HEK293T (cell line): ENCODE results near the gene RIOK1.

Experiments
- ARNT ChIP-seq: fragments of 450-650 bp; IDR thresholded peaks from 2 replicates; pipeline ENCODE4 v1.6.1; 2017; ENCODE audit warnings: mild to moderate bottlenecking
- BHLHE40 ChIP-seq: fragments of 450-650 bp; IDR thresholded peaks from 2 replicates; pipeline ENCODE4 v1.6.1; 2016; ENCODE audit warnings: mild to moderate bottlenecking, moderate library complexity, borderline replicate concordance
- CTBP1 ChIP-seq: fragments of 450-650 bp; IDR thresholded peaks from 2 replicates; pipeline ENCODE4 v1.6.1; 2016; ENCODE audit warnings: borderline replicate concordance
- ELF4 ChIP-seq: fragments of 450-650 bp; IDR thresholded peaks from 2 replicates; pipeline ENCODE4 v1.6.1; 2017; ENCODE audit warnings: antibody characterized with exemption
- FOXA1 ChIP-seq: fragments of 450-650 bp; IDR thresholded peaks from 2 replicates; pipeline ENCODE4 v1.6.1; 2016; ENCODE audit warnings: mild to moderate bottlenecking
- HDGF ChIP-seq: fragments of 450-650 bp; IDR thresholded peaks from 2 replicates; pipeline ENCODE4 v1.6.1; 2017; ENCODE audit warnings: antibody characterized with exemption, borderline replicate concordance
- L3MBTL2 ChIP-seq: fragments of 450-650 bp; conservative IDR thresholded peaks from 2 replicates; pipeline ENCODE4 v1.6.1; 2016; ENCODE audit warnings: mild to moderate bottlenecking
- LEF1 ChIP-seq: fragments of 450-650 bp; IDR thresholded peaks from 2 replicates; pipeline ENCODE4 v1.6.1; 2017; ENCODE audit warnings: mild to moderate bottlenecking, borderline replicate concordance
- PKNOX1 ChIP-seq: fragments of 450-650 bp; IDR thresholded peaks from 2 replicates; pipeline ENCODE4 v1.6.1; 2016
- SP1 ChIP-seq: fragments of 450-650 bp; IDR thresholded peaks from 2 replicates; pipeline ENCODE4 v1.6.1; 2017
- ZNF384 ChIP-seq: fragments of 450-650 bp; IDR thresholded peaks from 2 replicates; pipeline ENCODE4 v1.6.1; 2016

DNA sequence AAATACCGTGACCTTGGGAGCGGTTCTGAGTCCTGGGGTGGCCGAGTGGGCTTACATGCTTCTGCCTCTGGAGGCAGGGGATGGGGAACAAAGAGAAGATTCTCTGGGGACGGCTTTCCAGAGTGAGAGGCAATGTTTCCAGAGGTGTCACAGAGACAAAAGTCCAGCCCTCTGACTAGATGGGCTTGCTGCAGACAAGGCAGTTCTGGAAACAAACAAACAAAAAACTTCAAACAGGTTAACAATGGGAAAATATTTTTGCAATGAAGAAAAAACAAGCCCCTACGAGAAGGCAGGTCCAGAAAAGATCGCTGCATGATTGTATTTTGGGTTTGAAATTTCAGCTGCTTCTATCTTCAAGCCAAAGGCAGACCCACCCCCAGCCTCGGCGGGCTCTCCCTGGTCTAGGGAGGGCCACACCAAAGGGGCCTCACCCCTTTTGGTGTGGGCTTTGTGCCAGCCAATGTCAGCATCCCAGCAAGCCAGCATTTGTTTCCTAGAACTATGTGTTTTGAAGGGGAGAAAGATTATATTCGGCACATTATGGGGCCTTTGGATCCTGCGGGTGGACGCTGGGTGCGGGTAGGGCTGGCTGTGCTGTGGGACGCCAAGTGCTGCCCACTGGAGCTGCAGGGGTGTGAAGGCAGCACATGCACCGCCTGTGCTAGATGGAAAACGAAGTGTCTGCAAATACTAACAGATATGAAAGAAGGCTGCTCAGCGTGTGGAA is 42.9 kb downstream of the RIOK1 start:
- TF ChIP-seq ZNF384, result no peak
- no peak for TF ChIP-seq HDGF
- TF ChIP-seq BHLHE40, result no peak
- TF ChIP-seq ARNT, result no peak
- no peak for TF ChIP-seq SP1
- TF ChIP-seq PKNOX1, result no peak
- TF ChIP-seq FOXA1, result no peak
- no peak for TF ChIP-seq CTBP1
- TF ChIP-seq LEF1, result no peak
- TF ChIP-seq L3MBTL2, result no peak
- TF ChIP-seq ELF4, result no peak
